Spleen (tissue), 11 donors: Measurements from ENCODE around the gene SLC11A1. TPM values are rescaled to one million over a fixed set of nuclear protein-coding genes. Genes with fewer than 3 reads are reported as not detected.

Source experiments
- DNase-seq: peaks from one replicate; pipeline ENCODE4 v3.0.0-alpha.2; 2020
- H3K27ac ChIP-seq, 8 donors: fragments of 200-600 bp; sonication (generic) in 7 of 8; 1 replicate in 4 of 8; 2 replicates in 4 of 8; pipeline versions ENCODE4 v1.5.0 to v1.8.0; 2016 to 2021; ENCODE audit warnings: inconsistent platforms in 4 of 8, mild to moderate bottlenecking in 4 of 8, moderate library complexity in 1 of 8
- H3K27me3 ChIP-seq, 7 donors: fragments of 200-600 bp; sonication (generic) in 6 of 7; replicated peaks in 1 of 7; 1 replicate in 4 of 7; 2 replicates in 3 of 7; pipeline versions ENCODE4 v1.5.0 to v1.8.0; 2016 to 2021; ENCODE audit warnings: inconsistent platforms in 3 of 7, mild to moderate bottlenecking in 1 of 7
- H3K36me3 ChIP-seq, 6 donors: fragments of 200-600 bp; sonication (generic) in 5 of 6; 1 replicate in 4 of 6; 2 replicates in 2 of 6; pipeline versions ENCODE4 v1.5.0 to v1.8.0; 2016 to 2021; ENCODE audit warnings: inconsistent platforms in 2 of 6
- H3K4me1 ChIP-seq, 6 donors: fragments of 200-600 bp; sonication (generic) in 5 of 6; 1 replicate in 3 of 6; 2 replicates in 3 of 6; pipeline versions ENCODE4 v1.5.0 to v1.8.0; 2016 to 2021; ENCODE audit warnings: inconsistent platforms in 3 of 6
- H3K4me3 ChIP-seq, 8 donors: fragments of 200-600 bp; sonication (generic) in 7 of 8; 1 replicate in 4 of 8; 2 replicates in 4 of 8; pipeline versions ENCODE4 v1.5.0 to v1.8.0; 2016 to 2021; ENCODE audit warnings: inconsistent platforms in 4 of 8, mild to moderate bottlenecking in 4 of 8, moderate library complexity in 2 of 8
- H3K9me3 ChIP-seq, 8 donors: fragments of 200-600 bp; sonication (generic) in 7 of 8; 1 replicate in 4 of 8; 2 replicates in 4 of 8; pipeline versions ENCODE4 v1.5.0 to v1.8.0; 2016 to 2021; ENCODE audit warnings: inconsistent platforms in 4 of 8
- POLR2A ChIP-seq, 3 donors: fragments of 450-650 bp; IDR thresholded peaks; one replicate each; pipeline ENCODE4 v1.5.1; 2017; ENCODE audit warnings: antibody characterized with exemption in 3 of 3, mild to moderate bottlenecking in 1 of 3
- POLR2AphosphoS5 ChIP-seq, 3 donors: sonication (generic); formaldehyde crosslinking; IDR thresholded peaks; one replicate each; pipeline ENCODE4 v1.5.1; 2017; ENCODE audit warnings: antibody characterized with exemption in 3 of 3
- WGBS, 5 donors: extraction: QIAGEN DNeasy Blood & Tissue Kit in 3 of 5; methylation state at CpG; one replicate each; pipeline versions ENCODE4 v1.1.5 to v1.1.7; 2013 to 2018; 5-methylcytosine and 5-hydroxymethylcytosine counted together
- intact Hi-C: fragments of 100-400 bp; cut with DNase I; formaldehyde crosslinking; loops from one replicate; pipeline ENCODE4 v1.15.0; 2023; ENCODE audit warnings: low total_unique reads
- polyA plus RNA-seq, 3 donors: library from polyadenylated mRNA; stranded (reverse); fragments of 200-250 nt; gene quantifications; one replicate each; pipeline ENCODE4 v1.2.1, GENCODE V29; 2013
- total RNA-seq, 7 donors: library from RNA; depleted of rRNA in 3 of 7; stranded (reverse); fragments of >200 nt in 3 of 7; fragmentation: NEBNext Ultra II Directional in 4 of 7; extraction: Animal tissue kit (Norgen Biotek cat#: 25700) in 4 of 7; gene quantifications; one replicate each; pipeline versions ENCODE4 v1.1.0 to v1.2.1, GENCODE V29; 2016 to 2021
- TF ChIP-seq, protein P1 (sequence below), 11 experiments: fragments of 200-600 bp in 7 of 11; fragments of 450-650 bp in 4 of 11; sonication (generic) in 4 of 11; IDR thresholded peaks in 8 of 11; conservative IDR thresholded peaks in 3 of 11; 1 replicate in 7 of 11; 2 replicates in 4 of 11; pipeline versions ENCODE4 v1.4.0 to v1.8.0; 2016 to 2021; ENCODE audit warnings: antibody characterized with exemption in 11 of 11, inconsistent platforms in 4 of 11, mild to moderate bottlenecking in 1 of 11
- donor health status: healthy with polysubstance abuse.
- donor health status: DM: no; HTN: no; CAD: no; lungs with moderate emphysema.
- donor health status: DM: no; HTN: no; CAD: no.
- donor health status: Bipolar disorder and iron deficiency.
- donor health status: healthy.
- donor health status: DM: no; HTN: no; CAD: no.
- donor health status: DM: yes; HTN: yes; CAD: no.

The SLC11A1 gene
- total and polyA plus RNA-seq, 10 donors, result 6.2 to 576 (median 88.0) TPM

DNA sequence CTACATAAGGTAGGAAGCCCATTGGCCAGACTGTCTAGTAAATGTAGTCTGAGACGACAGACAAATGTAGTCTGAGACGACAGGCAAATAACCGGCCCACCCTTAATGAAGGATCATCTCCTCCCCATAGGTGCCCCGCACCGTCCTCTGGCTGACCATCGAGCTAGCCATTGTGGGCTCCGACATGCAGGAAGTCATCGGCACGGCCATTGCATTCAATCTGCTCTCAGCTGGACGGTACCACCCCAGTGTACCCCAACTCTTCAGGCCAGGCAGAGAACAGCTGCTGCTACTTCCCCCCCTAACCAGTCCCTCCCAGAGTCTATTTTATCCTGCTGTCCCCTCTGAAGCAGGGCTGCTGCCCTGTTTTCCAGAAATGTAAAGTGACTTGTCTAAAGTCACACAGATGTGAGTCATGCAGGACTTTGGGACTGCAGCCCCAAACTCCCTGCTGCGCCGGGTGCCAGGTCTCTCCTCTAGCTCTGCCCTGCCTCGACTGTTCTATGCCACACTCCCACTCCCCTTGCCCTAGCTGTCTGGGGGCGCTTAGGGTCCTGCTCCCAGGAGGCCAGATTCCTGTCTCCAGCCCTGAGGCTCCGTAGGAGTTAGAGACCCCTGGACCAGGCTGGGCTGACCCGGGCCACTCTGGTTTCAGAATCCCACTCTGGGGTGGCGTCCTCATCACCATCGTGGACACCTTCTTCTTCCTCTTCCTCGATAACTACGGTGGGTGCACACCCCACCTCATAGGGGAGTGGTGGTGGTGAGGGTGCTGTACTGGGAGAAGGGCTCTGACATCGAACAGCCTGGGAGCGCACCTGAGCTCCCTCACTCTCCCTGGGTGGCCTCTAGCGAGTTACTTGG is 4.7 kb downstream of the SLC11A1 start:
- TF ChIP-seq, protein P1, sequence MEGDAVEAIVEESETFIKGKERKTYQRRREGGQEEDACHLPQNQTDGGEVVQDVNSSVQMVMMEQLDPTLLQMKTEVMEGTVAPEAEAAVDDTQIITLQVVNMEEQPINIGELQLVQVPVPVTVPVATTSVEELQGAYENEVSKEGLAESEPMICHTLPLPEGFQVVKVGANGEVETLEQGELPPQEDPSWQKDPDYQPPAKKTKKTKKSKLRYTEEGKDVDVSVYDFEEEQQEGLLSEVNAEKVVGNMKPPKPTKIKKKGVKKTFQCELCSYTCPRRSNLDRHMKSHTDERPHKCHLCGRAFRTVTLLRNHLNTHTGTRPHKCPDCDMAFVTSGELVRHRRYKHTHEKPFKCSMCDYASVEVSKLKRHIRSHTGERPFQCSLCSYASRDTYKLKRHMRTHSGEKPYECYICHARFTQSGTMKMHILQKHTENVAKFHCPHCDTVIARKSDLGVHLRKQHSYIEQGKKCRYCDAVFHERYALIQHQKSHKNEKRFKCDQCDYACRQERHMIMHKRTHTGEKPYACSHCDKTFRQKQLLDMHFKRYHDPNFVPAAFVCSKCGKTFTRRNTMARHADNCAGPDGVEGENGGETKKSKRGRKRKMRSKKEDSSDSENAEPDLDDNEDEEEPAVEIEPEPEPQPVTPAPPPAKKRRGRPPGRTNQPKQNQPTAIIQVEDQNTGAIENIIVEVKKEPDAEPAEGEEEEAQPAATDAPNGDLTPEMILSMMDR (IDR thresholded peaks at IDR 0.05 in 8 of 11, conservative IDR thresholded peaks at IDR 0.05 in 3 of 11), result no peak
- peak in 1 of 3 donors; percentile 61 for TF ChIP-seq POLR2AphosphoS5 (IDR thresholded peaks at IDR 0.05)
- H3K4me3 ChIP-seq, result peak overlapping the region in 4 of 8 donors; percentile 27 to 61 (median 34)
- H3K9me3 ChIP-seq, result no peaks in the 10 kb centered on the region
- WGBS, 5 donors, result 73 to 82% (median 75%) methylated on average over 20 to 23 of the region's 23 CpGs
- peak overlapping the region in 6 of 8 donors; percentile 9 to 81 (median 54) for H3K27ac ChIP-seq
- H3K27me3 ChIP-seq, result peaks cover 0 to 11% (median 0%) of the 10 kb centered on the region in 7 donors
- H3K4me1 ChIP-seq, result peaks cover 0 to 63% (median 16%) of the 10 kb centered on the region in 6 donors
- peaks cover 0 to 78% (median 0%) of the 10 kb centered on the region in 6 donors for H3K36me3 ChIP-seq
- peak; percentile 72 for DNase-seq
- intact Hi-C loops, result no loop called here

DNA sequence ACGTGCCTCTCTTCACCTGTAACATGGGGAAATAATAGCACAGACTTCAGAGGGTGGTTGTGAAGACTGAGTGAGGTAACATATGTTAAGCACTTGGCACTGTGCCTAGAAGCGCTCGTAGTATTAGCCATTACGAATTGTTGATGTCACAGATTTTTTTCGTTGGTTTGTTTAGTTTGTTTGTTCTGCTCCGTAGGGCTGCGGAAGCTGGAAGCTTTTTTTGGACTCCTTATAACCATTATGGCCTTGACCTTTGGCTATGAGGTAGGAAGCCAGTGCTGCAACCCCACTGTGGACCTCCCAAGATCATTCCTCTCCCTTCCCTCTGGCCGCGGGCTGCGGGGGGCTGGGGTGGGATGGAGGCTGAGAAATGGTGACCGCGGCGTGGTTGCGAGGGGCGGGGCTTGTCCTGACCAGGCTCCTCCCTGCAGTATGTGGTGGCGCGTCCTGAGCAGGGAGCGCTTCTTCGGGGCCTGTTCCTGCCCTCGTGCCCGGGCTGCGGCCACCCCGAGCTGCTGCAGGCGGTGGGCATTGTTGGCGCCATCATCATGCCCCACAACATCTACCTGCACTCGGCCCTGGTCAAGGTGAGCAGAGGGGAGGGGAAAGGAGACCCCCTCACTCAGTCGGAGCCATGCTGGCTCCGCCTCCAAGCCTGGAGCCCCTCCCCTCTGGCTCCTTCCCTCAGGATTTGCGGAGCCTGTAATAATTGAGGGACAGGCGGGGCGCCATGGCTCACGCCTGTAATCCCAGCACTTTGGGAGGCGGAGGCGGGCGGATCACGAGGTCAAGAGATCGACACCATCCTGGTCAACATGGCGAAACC is 5.5 kb downstream of the SLC11A1 start:
- DNase-seq, result peak; percentile 85
- 16 to 25% (median 20%) methylated on average over 30 to 38 of the region's 38 CpGs for WGBS, 5 donors
- Histone ChIP-seq H3K36me3 (peaks cover 0 to 87% (median 0%) of the 10 kb centered on the region in 6 donors), H3K4me1 (peaks cover 0 to 70% (median 16%) of the 10 kb centered on the region in 6 donors), H3K27ac (peak overlapping the region in 7 of 8 donors; percentile 9 to 81 (median 64)), H3K4me3 (peak overlapping the region; percentile 2 to 61 (median 28)), H3K9me3 (no peaks in the 10 kb centered on the region), H3K27me3 (peaks cover 0 to 11% (median 0%) of the 10 kb centered on the region in 7 donors)
- TF ChIP-seq, protein P1 (IDR thresholded peaks at IDR 0.05 in 8 of 11, conservative IDR thresholded peaks at IDR 0.05 in 3 of 11), result no peak
- TF ChIP-seq POLR2AphosphoS5 (IDR thresholded peaks at IDR 0.05), result peak; percentile 4 to 84 (median 66)
- intact Hi-C loops, result no loop called here

DNA sequence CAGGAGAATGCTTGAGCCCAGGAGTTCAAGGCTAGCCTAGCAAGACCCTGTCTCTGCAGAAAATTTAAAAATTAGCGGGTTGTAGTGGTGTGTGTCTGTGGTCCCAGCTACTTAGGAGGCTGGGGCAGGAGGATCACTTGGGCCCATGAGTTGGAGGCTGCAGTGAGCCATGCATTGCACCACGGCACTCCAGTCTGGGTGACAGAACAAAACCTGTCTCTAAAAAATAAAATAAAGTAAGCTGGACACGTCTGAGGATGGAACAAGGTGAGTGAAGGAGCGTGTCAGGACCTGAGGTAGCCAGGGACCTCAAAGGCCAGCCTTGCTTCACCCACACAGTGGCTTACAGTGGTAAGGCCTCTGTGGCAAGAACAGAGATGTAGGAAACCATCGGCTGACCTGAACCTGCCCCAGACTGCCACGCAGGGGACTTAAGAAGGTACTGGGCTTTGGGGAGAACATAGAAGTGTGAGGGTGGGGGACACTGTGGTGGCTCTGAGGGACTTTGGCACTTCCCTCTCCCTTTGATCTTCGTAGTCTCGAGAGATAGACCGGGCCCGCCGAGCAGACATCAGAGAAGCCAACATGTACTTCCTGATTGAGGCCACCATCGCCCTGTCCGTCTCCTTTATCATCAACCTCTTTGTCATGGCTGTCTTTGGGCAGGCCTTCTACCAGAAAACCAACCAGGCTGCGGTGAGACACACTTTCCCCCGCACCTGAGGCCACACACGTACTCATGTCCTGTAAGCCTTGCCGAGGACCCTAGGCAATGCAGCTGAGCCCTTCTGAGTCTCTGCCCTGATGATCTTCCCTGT is 7.5 kb downstream of the SLC11A1 start:
- Histone ChIP-seq H3K4me1 (peaks cover 0 to 86% (median 26%) of the 10 kb centered on the region in 6 donors), H3K36me3 (peaks cover 0 to 100% (median 0%) of the 10 kb centered on the region in 6 donors), H3K4me3 (no peak overlapping the region), H3K9me3 (no peaks in the 10 kb centered on the region), H3K27ac (peak overlapping the region in 2 of 8 donors; percentile 77 to 81), H3K27me3 (peaks cover 0 to 11% (median 0%) of the 10 kb centered on the region in 7 donors)
- DNase-seq, result no peak
- TF ChIP-seq, protein P1 (IDR thresholded peaks at IDR 0.05 in 8 of 11, conservative IDR thresholded peaks at IDR 0.05 in 3 of 11), result no peak
- TF ChIP-seq POLR2A (IDR thresholded peaks at IDR 0.05) (no peak), POLR2AphosphoS5 (IDR thresholded peaks at IDR 0.05) (peak in 1 of 3 donors; percentile 35)
- 82 to 92% (median 86%) methylated on average over 17 of the region's 17 CpGs for WGBS, 5 donors
- intact Hi-C loops, result loop anchor here (10.0 kb wide), 1 partner anchor 95 kb away; the partner anchor contains the start of gene TMBIM1
